HG03520 (cell line): Measurements from ENCODE around the gene USP20.

Source experiments
- ATAC-seq: cut with Tn5 transposase; IDR thresholded peaks from one replicate; pipeline ENCODE4 v1.9.1; 2021; ENCODE audit warnings: mild to moderate bottlenecking, moderate library complexity; ENCODE audit not compliant: unreplicated experiment

USP20 gene

DNA sequence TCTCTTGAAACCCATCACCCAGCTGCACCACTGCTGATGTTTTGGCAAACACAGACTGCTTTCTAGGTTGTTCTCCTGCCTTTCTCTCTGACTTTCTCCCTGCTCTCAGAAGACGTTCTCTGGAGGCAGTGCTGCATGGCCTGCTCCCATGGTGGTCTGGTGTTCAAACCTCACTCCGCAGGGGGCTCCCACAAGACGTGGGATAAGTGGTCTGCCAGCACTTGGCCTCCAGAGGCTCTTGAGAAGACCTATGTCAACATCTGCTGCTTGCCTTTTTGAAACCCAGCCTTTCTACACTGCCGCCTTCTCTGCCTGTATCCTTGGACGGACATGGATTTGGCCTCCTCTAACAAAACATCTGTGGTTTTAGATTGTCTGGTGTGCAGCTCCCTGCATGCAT lies 16.6 kb downstream of the USP20 start:
- no peak for ATAC-seq

GRCh38 chr9:129852579-129852978 lies 17.3 kb downstream of the USP20 start:
- no peak for ATAC-seq

- ATAC-seq: no peak
Measured at GRCh38 chr9:129853614-129854013, 18.4 kb downstream of the USP20 start.

- no peak for ATAC-seq
Measured at GRCh38 chr9:129854588-129855110, 19.4 kb downstream of the USP20 start.

- no peak for ATAC-seq
Measured at GRCh38 chr9:129857207-129857606, 21.9 kb downstream of the USP20 start.

GRCh38 chr9:129858167-129858962 lies 23.1 kb downstream of the USP20 start:
- no peak for ATAC-seq

GRCh38 chr9:129860653-129861446 lies 25.6 kb downstream of the USP20 start:
- ATAC-seq: no peak

DNA sequence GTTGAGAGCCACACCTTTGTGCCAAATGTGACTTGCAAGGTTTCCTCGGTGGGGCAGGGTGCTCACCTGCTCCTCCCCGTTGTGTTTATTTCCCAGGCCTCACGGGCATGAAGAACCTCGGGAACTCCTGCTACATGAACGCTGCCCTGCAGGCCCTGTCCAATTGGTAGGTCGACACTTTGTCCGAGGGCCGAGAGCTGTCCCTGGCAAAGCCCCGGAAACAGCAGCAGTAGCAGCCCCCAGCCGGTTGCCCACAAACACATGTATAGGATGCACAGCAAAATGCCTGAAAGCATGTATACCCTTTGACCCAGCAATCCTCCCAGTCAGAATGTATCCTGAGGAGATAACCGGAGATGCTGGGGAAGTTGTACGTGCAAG lies 26.2 kb downstream of the USP20 start:
- no peak for ATAC-seq

GRCh38 chr9:129863059-129863690 lies 27.9 kb downstream of the USP20 start:
- ATAC-seq: no peak

DNA sequence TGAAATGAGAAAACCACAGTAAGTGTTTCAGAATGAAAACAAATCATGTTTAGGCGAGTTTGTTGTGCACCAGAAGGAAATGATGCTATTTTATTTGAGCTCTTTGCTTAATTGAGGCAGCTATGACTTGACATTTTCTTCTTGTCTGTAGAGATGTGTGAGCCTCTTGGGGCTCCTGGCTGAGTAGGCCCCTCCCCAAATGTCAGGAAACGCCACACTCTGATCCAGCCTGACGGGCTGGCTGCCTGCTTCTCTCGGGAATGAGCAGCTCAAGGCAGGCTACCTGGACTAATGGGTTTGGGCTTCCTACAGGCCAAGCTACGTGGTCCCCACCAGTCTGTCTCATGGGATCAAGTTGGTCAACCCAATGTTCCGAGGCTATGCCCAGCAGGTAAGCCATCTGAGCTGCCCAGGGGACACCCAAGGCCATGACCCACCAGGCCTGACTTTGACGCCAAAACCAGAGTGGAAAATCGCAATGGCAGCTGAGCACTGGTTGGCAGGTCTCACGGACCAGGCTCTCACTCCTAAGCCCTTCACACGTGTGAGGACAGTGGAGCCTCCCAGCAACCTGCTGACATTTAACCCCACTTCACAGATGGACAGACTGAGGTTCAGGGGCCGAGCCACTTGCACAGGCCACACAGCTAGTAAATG lies 29.9 kb downstream of the USP20 start:
- no peak for ATAC-seq

DNA sequence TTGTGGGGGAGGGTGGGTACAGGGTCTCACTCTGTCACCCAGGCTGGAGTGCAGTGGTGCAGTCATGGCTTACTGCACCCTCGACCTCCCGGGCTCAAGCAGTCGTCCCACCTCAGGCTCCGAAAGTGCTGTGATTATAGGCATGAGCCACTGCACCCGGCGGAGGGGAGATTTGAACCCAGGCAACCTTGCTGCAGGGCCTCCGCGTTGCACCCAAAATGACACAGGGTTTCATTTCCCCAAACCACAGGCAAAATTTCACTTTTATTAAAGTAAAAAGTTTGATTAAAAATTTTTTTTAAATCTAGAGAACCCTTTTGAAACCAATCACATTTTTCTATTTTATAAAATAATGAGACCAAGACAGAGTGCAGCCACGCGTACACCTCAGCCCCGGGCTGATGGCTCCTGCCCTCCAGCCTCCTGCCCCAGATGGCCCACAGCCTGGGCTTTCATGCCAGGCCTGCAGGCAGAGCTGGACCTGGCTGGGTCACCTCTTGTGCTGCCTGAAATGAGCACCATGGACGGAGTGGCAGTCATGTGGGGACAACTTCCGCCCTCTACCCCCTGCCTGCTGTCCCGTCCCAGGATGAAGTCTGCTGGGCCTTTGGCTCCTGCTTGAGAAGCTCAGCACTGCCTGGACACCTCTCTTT lies 30.5 kb downstream of the USP20 start:
- no peak for ATAC-seq

GRCh38 chr9:129866394-129867135 lies 31.3 kb downstream of the USP20 start:
- no peak for ATAC-seq

DNA sequence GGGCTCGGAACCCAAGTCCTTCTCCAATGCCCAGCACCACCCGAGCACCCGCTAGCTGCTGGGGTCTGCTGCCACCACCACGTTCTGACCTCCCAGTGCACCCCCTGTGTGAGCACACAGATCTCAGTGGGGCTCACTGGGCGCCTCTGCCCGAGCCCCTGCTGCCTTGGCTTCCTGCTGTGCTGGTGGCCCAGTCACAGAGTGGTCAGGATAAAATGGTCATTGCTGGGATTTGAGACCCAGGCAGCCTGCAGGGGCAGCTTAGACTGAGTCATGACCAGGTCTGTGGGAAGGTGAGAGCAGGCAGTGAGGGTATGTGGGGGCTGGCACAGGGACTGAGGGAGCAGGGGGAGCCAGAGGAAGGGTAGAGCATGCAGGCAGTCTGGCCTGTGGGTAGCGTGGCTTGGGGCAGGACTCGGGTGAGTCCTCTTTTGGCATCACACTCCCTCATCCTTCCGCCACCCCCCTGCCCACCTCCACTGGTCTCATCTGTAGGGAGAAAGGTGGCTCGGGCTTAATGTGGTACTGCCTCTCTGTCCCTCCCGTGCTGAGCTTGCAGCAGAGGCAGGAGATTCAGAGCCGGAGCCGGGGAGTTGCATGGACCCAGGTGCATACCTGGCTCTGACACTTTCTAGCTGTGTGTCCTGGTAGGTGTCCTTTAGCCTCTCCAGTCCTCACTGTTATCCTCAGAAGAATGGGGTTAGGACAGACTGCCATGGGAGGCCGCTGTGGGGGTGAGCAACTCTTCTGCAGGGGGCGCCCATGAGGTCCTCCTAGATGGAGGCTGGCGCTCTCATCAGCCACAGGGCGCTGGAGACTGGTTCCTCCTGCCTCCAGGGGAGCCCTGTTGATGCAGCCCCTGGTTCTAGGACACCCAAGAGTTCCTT lies 32.1 kb downstream of the USP20 start:
- ATAC-seq: no peak

DNA sequence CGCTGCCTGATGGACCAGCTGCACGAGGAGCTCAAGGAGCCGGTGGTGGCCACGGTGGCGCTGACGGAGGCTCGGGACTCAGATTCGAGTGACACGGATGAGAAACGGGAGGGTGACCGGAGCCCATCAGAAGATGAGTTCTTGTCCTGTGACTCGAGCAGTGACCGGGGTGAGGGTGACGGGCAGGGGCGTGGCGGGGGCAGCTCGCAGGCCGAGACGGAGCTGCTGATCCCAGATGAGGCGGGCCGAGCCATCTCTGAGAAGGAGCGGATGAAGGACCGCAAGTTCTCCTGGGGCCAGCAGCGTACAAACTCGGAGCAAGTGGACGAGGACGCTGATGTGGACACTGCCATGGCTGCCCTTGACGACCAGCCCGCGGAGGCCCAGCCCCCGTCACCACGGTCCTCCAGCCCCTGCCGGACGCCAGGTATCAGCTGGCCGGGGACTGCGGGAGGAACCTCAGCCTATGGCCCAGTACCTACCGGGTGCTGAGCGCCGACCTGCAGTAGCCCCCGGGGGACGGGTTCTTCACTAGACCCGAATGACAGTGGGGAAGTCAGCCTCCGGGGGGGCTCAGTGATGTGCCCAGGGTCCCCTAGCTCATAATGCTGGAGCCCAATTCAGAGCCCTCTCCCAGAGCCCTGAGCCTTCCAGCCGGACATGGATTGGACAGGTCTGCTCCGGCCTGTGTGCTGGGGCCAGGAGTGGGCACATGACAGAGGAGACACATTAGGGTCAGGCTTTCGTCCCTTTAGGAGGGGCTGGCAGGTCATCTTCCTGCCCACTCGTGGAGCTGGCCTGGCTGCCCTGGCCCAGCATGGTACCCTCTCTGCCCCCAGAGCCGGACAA lies 33.0 kb downstream of the USP20 start:
- no peak for ATAC-seq

DNA sequence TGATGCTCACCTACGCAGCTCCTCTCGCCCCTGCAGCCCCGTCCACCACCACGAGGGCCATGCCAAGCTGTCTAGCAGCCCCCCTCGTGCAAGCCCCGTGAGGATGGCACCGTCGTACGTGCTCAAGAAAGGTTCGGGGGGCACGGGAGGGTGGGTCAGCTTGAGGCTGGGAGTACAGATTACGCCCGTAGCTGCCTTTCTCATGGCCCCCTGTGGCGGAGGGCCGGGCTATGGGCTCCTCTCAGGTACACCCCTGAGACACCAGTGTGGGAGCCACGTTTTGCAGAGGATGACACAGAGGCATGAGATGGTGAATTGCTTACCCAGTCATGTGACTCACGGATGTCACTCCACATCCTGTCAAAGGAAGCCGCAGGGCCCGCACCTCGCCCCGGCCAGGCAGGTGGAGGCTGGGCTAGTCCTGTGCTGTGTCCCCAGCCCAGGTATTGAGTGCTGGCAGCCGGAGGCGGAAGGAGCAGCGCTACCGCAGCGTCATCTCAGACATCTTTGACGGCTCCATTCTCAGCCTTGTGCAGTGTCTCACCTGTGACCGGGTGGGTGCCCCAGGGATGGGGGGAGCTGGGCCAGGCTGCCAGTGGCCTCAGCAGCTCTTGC lies 33.7 kb downstream of the USP20 start:
- no peak for ATAC-seq

- ATAC-seq: no peak
Measured at GRCh38 chr9:129869585-129870501, 34.6 kb downstream of the USP20 start.
